Erythroblast (primary cell): ENCODE data around the gene AP1M1.
"Not testable (repeated sequence)": the region's sequence is repeated elsewhere in the genome, so short reads cannot be mapped to it uniquely, and the experiment has no call there.

Experiments
- DNase-seq, 2 experiments: peaks; one replicate each; lab custom pipeline; 2025; lab: John Stamatoyannopoulos, UW
- GATA1 ChIP-seq: IDR thresholded peaks from 2 replicates; pipeline ENCODE4 v1.6.1; 2011; ENCODE audit warnings: low read depth, mild to moderate bottlenecking, control low read depth, low read length, moderate library complexity
- POLR2A ChIP-seq: IDR thresholded peaks from 2 replicates; pipeline ENCODE4 v1.6.1; 2011; ENCODE audit warnings: mild to moderate bottlenecking, low read length

The AP1M1 gene

DNA sequence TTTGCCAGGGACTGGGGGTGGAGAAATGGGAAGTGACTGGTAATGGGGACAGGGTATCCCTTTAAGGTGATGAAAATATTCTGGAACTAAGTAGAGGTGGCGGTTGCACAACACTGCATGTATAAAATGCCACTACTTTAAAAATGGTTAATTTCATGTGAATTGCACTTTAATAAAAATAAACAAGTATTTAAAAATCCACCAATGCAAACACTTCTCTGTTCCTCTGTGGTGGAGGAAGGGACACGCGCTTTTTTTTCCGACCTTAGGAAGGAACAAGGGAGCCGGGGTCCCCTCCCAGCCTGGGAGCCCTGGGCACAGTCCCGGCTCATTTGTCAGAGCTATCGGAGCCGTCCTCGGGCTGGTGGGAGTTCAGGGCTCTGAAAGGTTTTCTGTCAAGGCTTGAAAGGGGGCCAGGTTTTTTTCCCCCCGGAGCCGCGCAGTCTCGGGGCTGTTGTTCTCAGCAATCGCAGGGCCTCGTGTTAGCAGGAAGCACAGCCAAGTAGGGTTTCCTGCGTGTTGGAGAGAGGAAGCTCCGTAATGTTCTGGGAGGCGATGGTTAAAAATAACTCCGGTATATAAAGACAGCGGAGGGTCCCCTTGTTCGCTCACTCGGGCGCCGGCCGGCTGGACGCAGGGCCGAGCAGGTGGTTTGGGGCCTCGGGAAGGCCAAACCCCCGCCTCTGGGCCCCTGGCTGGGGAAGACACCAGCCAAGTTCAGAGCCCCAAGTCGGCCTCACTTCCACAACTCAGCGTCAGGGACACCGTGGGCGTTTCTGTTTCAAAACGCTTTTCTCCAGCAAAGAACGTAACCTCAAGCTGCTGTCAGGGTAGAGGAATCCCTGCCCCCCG, 85.7 kb downstream of the AP1M1 start:
- no peak for DNase-seq
- TF ChIP-seq GATA1, result no peak
- no peak for TF ChIP-seq POLR2A

- DNase-seq, result no peak
- TF ChIP-seq POLR2A (no peak), GATA1 (no peak)
Observed at GRCh38 chr19:16284505-16284904, 86.8 kb downstream of the AP1M1 start.

DNA sequence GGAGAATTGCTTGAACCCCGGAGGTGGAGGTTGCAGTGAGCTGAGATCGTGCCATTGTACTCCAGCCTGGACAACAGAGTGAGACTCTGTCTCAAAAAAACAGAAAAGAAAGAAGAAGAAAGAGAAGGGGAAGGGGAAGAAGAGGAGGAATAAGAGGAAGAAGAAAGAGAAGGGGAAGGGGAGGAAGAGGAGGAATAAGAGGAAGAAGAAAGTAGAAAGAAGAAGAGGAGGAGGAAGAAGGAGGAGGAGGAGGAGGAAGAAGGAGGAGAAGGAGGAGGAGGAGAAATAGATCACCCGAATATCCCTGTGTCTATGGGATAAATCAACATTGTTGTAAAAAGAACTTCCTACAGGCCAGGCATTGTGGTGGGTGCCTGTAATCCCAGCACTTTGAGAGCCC, 87.4 kb downstream of the AP1M1 start:
- DNase-seq, result not testable (repeated sequence)

GRCh38 chr19:16285769-16286498, 88.2 kb downstream of the AP1M1 start:
- no peak for TF ChIP-seq POLR2A
- no peak for TF ChIP-seq GATA1
- no peak for DNase-seq

DNA sequence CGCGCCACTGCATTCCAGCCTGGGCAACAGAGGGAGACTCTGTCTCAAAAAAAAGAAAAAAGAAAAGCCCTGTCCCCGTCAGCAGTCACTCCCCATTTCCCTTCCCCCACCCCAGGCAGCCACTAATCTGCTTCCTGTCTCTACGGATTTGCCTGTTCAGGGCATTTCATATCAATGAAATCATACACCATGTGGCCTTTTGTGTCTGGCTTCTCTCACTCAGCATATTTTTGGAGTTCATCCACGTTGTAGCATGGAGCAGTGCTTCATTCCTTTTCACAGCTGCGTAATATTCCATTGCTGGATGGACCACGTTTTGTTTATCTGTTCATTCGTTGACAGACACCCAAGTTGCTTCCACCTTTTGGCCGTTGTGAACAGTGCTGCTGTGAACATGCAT, 90.8 kb downstream of the AP1M1 start:
- no peak for TF ChIP-seq POLR2A
- no peak for TF ChIP-seq GATA1
- DNase-seq, result no peak

- no peak for DNase-seq
- TF ChIP-seq POLR2A, result no peak
Observed at GRCh38 chr19:16289594-16289993, 91.9 kb downstream of the AP1M1 start.

DNA sequence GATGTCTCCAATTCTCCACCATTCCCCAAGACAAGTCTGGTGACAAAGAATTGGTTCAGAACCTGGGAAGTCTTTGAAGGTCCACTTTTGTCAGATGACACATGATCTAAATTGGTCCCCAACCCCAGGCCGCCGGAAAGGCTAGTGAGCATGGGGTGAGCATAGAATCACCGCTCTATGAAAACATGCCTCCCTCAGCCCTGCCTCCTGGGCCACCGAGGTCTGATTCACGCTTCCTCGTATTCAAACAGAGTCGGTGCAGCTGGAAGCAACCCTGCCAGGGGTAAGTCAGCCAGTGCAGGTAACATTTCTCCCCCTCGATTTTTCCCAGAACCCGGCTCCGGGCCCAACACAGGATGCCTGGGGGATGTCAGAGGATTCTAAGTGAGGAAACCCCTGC, 93.0 kb downstream of the AP1M1 start:
- DNase-seq, result no peak
- TF ChIP-seq POLR2A (no peak), GATA1 (no peak)

DNA sequence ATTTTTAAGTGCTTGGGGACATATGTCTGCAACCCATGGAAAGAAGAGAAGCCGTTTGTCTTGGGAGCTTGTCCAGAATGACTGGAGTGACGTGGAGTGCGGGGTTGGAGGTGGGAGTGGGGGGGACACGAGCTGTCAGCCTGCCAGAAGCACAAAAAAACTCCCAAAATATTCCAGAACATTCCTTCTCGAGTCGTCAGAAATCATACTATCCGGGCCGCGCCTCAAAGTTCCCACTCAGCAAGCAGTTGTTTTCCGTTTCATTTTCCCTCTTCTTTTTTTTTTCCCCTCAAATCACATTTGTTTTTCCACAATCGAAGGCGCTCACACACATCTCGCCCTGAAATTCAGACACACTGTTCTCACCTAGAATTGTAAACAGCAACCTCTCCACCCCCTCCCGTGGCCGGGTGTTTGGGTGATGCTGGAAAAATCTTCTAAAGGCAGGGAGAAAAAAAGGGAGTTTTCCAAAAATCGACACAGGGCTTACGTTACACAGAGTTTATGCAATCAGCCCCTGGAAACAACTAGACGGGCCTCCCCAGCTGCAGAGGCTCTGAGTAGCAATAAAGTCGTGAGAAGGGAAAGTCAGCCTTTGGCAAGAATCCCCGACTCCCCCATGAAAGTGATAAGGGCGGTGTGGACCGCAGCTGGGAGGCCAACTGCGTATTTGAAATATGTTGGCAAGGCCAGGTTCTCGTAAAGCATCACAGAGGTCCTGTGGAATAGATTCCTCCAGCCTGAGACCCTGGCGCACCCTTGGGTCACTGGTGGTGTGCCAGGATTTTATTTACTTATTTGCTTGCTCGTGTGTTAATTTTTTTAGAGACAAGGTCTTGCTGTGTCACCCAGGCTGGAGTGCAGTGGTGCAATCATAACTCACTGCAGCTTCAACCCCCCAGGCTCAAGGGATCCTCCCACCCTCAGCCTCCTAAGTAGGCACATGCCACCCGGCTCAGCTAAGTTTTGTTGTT, 95.7 kb downstream of the AP1M1 start:
- TF ChIP-seq POLR2A, result no peak
- no peak for DNase-seq

- no peak for DNase-seq
- no peak for TF ChIP-seq GATA1
- no peak for TF ChIP-seq POLR2A
Observed at GRCh38 chr19:16295057-16295456, 97.3 kb downstream of the AP1M1 start.
